H9 (cell line): ENCODE measurements around the gene DEFB132. TPM values are rescaled to one million over a fixed set of nuclear protein-coding genes. Genes with fewer than 3 reads are reported as not detected.
"Not testable (repeated sequence)": the region's sequence is repeated elsewhere in the genome, so short reads cannot be mapped to it uniquely, and the experiment has no call there.

Experiments used
- DNase-seq: peaks from one replicate; pipeline ENCODE4 v3.0.0-alpha.2; 2017
- H2AFZ ChIP-seq: one replicate; pipeline ENCODE4 v1.6.1; 2013; ENCODE audit warnings: mild to moderate bottlenecking, low read length, control low read depth, moderate library complexity
- H2AK5ac ChIP-seq: 2 replicates; pipeline ENCODE4 v1.6.1; 2013; ENCODE audit warnings: low read length, control low read depth, mixed read lengths; ENCODE audit not compliant: insufficient read length
- H2BK120ac ChIP-seq: one replicate; pipeline ENCODE4 v1.6.1; 2013; ENCODE audit warnings: low read depth, mild to moderate bottlenecking, low read length, control low read depth, inconsistent platforms; ENCODE audit not compliant: poor library complexity, severe bottlenecking
- H2BK12ac ChIP-seq: 2 replicates; pipeline ENCODE4 v1.6.1; 2013; ENCODE audit warnings: low read length, control low read depth, mixed read lengths, low read depth; ENCODE audit not compliant: insufficient read length
- H2BK15ac ChIP-seq: 2 replicates; pipeline ENCODE4 v1.6.1; 2013; ENCODE audit warnings: low read depth, low read length, control low read depth
- H2BK20ac ChIP-seq: one replicate; pipeline ENCODE4 v1.6.1; 2013; ENCODE audit warnings: low read depth, mild to moderate bottlenecking, low read length, control low read depth, inconsistent platforms; ENCODE audit not compliant: poor library complexity, severe bottlenecking
- H2BK5ac ChIP-seq: 2 replicates; pipeline ENCODE4 v1.6.1; 2013; ENCODE audit warnings: low read length, control low read depth, mixed read lengths; ENCODE audit not compliant: insufficient read length
- H3K14ac ChIP-seq: 2 replicates; pipeline ENCODE4 v1.6.1; 2013; ENCODE audit warnings: low read length, control low read depth; ENCODE audit not compliant: insufficient read depth
- H3K18ac ChIP-seq: 2 replicates; pipeline ENCODE4 v1.6.1; 2013; ENCODE audit warnings: low read depth, mild to moderate bottlenecking, mixed read lengths, low read length, control low read depth; ENCODE audit not compliant: insufficient read length
- H3K23ac ChIP-seq: 2 replicates; pipeline ENCODE4 v1.6.1; 2013; ENCODE audit warnings: low read length, control low read depth, mixed read lengths, low read depth; ENCODE audit not compliant: insufficient read length
- H3K23me2 ChIP-seq: 2 replicates; pipeline ENCODE4 v1.6.1; 2013; ENCODE audit warnings: low read depth, mild to moderate bottlenecking, mixed read lengths, low read length, control low read depth; ENCODE audit not compliant: insufficient read length, poor library complexity, severe bottlenecking
- H3K27ac ChIP-seq: 2 replicates; pipeline ENCODE4 v1.5.1; 2013; ENCODE audit warnings: low read length, control low read depth, mixed read lengths, low read depth; ENCODE audit not compliant: insufficient read length
- H3K27me3 ChIP-seq: 2 replicates; pipeline ENCODE4 v1.6.1; 2013; ENCODE audit warnings: low read length, control low read depth, inconsistent platforms; ENCODE audit not compliant: insufficient read depth
- H3K4ac ChIP-seq: 2 replicates; pipeline ENCODE4 v1.6.1; 2013; ENCODE audit warnings: low read depth, mild to moderate bottlenecking, control low read depth, inconsistent platforms, low read length, moderate library complexity
- H3K4me1 ChIP-seq: 2 replicates; pipeline ENCODE4 v1.6.1; 2013; ENCODE audit warnings: low read length, control low read depth, inconsistent platforms; ENCODE audit not compliant: insufficient read depth
- H3K4me2 ChIP-seq: 2 replicates; pipeline ENCODE4 v1.6.1; 2013; ENCODE audit warnings: low read length, control low read depth, mixed read lengths; ENCODE audit not compliant: insufficient read length, insufficient read depth
- H3K56ac ChIP-seq: 2 replicates; pipeline ENCODE4 v1.6.1; 2013; ENCODE audit warnings: low read depth, mild to moderate bottlenecking, mixed read lengths, low read length, control low read depth; ENCODE audit not compliant: insufficient read length
- H3K79me1 ChIP-seq: 2 replicates; pipeline ENCODE4 v1.6.1; 2013; ENCODE audit warnings: low read depth, mild to moderate bottlenecking, moderate library complexity, low read length, control low read depth, inconsistent platforms; ENCODE audit not compliant: insufficient read depth, poor library complexity, severe bottlenecking
- H3K79me2 ChIP-seq: 2 replicates; pipeline ENCODE4 v1.6.1; 2013; ENCODE audit warnings: low read length, control low read depth, inconsistent platforms; ENCODE audit not compliant: insufficient read depth
- H3K9ac ChIP-seq: 2 replicates; pipeline ENCODE4 v1.6.1; 2013; ENCODE audit warnings: low read length, control low read depth, mixed read lengths; ENCODE audit not compliant: insufficient read length; ENCODE audit errors: extremely low read depth
- H3K9me3 ChIP-seq: one replicate; pipeline ENCODE4 v1.6.1; 2013; ENCODE audit warnings: low read depth, low read length, inconsistent platforms; ENCODE audit not compliant: control insufficient read depth
- H3T11ph ChIP-seq: one replicate; pipeline ENCODE4 v1.6.1; 2013; ENCODE audit warnings: mild to moderate bottlenecking, low read length, control low read depth, inconsistent platforms
- H4K20me1 ChIP-seq: one replicate; pipeline ENCODE4 v1.6.1; 2013; ENCODE audit not compliant: control insufficient read depth, insufficient read length, insufficient read depth
- H4K5ac ChIP-seq: 2 replicates; pipeline ENCODE4 v1.6.1; 2013; ENCODE audit warnings: low read depth, mild to moderate bottlenecking, mixed read lengths, low read length, control low read depth; ENCODE audit not compliant: insufficient read length
- H4K8ac ChIP-seq: replicated peaks from 2 replicates; pipeline ENCODE4 v1.6.1; 2013; ENCODE audit warnings: low read length, control low read depth, mixed read lengths, low read depth; ENCODE audit not compliant: insufficient read length
- H4K91ac ChIP-seq: 2 replicates; pipeline ENCODE4 v1.6.1; 2013; ENCODE audit warnings: low read depth, mild to moderate bottlenecking, moderate library complexity, mixed read lengths, low read length, control low read depth; ENCODE audit not compliant: insufficient read length
- H3K27ac Mint-ChIP-seq, 3 experiments: 2 replicates in 2 of 3; 3 replicates in 1 of 3; pipeline ENCODE4 v1.8.0; 2020 to 2021; ENCODE audit warnings: mixed read lengths in 3 of 3, mild to moderate bottlenecking in 1 of 3, moderate library complexity in 1 of 3
- H3K27me3 Mint-ChIP-seq: 2 replicates; pipeline ENCODE4 v1.8.0; 2021; ENCODE audit warnings: low read depth, mild to moderate bottlenecking, moderate library complexity, mixed read lengths
- H3K36me3 Mint-ChIP-seq, 3 experiments: 2 replicates in 2 of 3; 3 replicates in 1 of 3; pipeline ENCODE4 v1.8.0; 2020 to 2021; ENCODE audit warnings: low read depth in 3 of 3, mixed read lengths in 3 of 3; ENCODE audit not compliant: insufficient read depth in 1 of 3
- H3K4me1 Mint-ChIP-seq, 2 experiments: 2 replicates each; pipeline ENCODE4 v1.8.0; 2020; ENCODE audit warnings: mixed read lengths in 2 of 2
- H3K4me3 Mint-ChIP-seq, 2 experiments: 2 replicates in 1 of 2; 3 replicates in 1 of 2; pipeline ENCODE4 v1.8.0; 2020 to 2021; ENCODE audit warnings: mild to moderate bottlenecking in 2 of 2, mixed read lengths in 2 of 2, moderate library complexity in 1 of 2
- H3K9me3 Mint-ChIP-seq, 2 experiments: 2 replicates in 1 of 2; 3 replicates in 1 of 2; pipeline ENCODE4 v1.8.0; 2020; ENCODE audit warnings: mild to moderate bottlenecking in 2 of 2, mixed read lengths in 2 of 2, moderate library complexity in 1 of 2
- WGBS: extraction: QIAGEN DNeasy Blood & Tissue Kit; methylation state at CpG from one replicate; pipeline ENCODE4 v1.1.7; 2013; ENCODE audit warnings: missing lambda C conversion rate, low lambda C conversion rate, mixed read lengths; ENCODE audit not compliant: insufficient read length; ENCODE audit errors: extremely low coverage; 5-methylcytosine and 5-hydroxymethylcytosine counted together
- total RNA-seq: library from RNA; stranded (reverse); gene quantifications from 2 replicates; pipeline ENCODE4 v1.2.1, GENCODE V29; 2021
- TF ChIP-seq, protein P1 (sequence below): fragments of 200-600 bp; sonication (generic); conservative IDR thresholded peaks from 3 replicates; pipeline ENCODE4 v1.8.0; 2021; ENCODE audit warnings: antibody characterized with exemption, mild to moderate bottlenecking

The DEFB132 gene
- total RNA-seq, 1 experiment from 2014 or later: not detected

DNA sequence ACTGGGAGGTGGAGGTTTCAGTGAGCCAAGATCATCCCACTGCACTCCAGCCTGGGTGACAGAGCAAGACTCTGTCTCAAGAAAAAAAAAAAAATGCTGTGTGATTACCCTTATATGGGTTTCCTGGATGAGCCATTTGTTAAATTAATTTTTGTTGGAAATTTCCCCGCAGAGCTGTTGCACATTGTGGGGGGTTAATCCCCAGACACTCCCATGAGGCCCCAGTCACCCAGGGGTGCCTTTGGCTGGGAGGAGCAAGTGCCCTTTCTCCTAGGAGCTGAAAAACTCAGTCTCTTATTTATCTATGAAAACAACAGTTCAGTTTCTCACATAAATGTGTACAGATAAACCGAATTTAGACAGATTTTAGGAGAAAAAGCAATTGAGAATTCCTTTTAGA, 4.7 kb upstream of the DEFB132 start:
- H2AFZ ChIP-seq: no peak overlapping the region
- peaks cover 95% of the 10 kb centered on the region for H3K27me3 Mint-ChIP-seq
- H3K4ac ChIP-seq: no peak overlapping the region
- H3K4me1 ChIP-seq: no peaks in the 10 kb centered on the region
- no peak overlapping the region for H3K18ac ChIP-seq
- H3K9me3 Mint-ChIP-seq: peaks cover 9 to 10% of the 10 kb centered on the region in 2 experiments; a peak in 4 of 5 replicates
- no peak overlapping the region for H4K91ac ChIP-seq
- no peak overlapping the region for H3K27ac ChIP-seq
- H2BK5ac ChIP-seq: no peak overlapping the region
- no peak for DNase-seq
- no peak overlapping the region for H3K23ac ChIP-seq
- H3K27ac Mint-ChIP-seq: no peak overlapping the region
- no peak overlapping the region for H3K9ac ChIP-seq
- no peak overlapping the region for H3K4me3 Mint-ChIP-seq
- H2BK20ac ChIP-seq: no peak overlapping the region
- H4K8ac ChIP-seq: no peak overlapping the region
- no peak overlapping the region for H3K56ac ChIP-seq
- H3K23me2 ChIP-seq: no peaks in the 10 kb centered on the region
- H3K4me1 Mint-ChIP-seq: peaks cover 11 to 12% of the 10 kb centered on the region in 2 experiments
- no peaks in the 10 kb centered on the region for H4K20me1 ChIP-seq
- H2BK120ac ChIP-seq: no peak overlapping the region
- H3K79me1 ChIP-seq: no peaks in the 10 kb centered on the region
- WGBS: no CpG with 5 or more reads among the region's 2 CpGs
- no peak overlapping the region for H3K14ac ChIP-seq
- H2BK12ac ChIP-seq: no peak overlapping the region
- H2AK5ac ChIP-seq: no peak overlapping the region
- no peak overlapping the region for H3K4me2 ChIP-seq
- TF ChIP-seq, protein P1, sequence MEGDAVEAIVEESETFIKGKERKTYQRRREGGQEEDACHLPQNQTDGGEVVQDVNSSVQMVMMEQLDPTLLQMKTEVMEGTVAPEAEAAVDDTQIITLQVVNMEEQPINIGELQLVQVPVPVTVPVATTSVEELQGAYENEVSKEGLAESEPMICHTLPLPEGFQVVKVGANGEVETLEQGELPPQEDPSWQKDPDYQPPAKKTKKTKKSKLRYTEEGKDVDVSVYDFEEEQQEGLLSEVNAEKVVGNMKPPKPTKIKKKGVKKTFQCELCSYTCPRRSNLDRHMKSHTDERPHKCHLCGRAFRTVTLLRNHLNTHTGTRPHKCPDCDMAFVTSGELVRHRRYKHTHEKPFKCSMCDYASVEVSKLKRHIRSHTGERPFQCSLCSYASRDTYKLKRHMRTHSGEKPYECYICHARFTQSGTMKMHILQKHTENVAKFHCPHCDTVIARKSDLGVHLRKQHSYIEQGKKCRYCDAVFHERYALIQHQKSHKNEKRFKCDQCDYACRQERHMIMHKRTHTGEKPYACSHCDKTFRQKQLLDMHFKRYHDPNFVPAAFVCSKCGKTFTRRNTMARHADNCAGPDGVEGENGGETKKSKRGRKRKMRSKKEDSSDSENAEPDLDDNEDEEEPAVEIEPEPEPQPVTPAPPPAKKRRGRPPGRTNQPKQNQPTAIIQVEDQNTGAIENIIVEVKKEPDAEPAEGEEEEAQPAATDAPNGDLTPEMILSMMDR: no peak
- peaks cover 4% of the 10 kb centered on the region for H3K9me3 ChIP-seq
- no peak overlapping the region for H3T11ph ChIP-seq
- H3K27me3 ChIP-seq: peaks cover 47% of the 10 kb centered on the region
- H2BK15ac ChIP-seq: no peak overlapping the region
- no peak overlapping the region for H4K5ac ChIP-seq
- H3K79me2 ChIP-seq: no peaks in the 10 kb centered on the region
- no peaks in the 10 kb centered on the region; a peak in 1 of 7 replicates for H3K36me3 Mint-ChIP-seq

DNA sequence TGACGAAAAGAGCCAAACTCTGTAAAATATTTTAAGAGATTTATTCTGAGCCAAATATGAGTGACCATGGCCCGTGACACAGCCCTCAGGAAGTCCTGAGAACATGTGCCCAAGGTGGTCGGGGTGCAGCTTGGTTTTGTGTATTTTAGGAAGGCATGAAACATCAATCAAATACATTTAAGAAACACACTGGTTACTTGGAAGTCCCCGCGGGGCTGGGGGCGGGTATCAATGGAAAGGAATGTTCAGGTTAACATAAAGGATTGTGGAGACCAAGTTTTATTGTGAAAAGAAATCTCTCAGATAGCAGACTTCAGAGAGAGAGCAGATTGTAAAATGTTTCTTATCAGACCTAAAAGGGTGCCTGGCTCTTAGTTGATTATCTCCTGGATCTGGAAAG, 4.1 kb upstream of the DEFB132 start:
- not testable (repeated sequence) for H3K4me1 ChIP-seq, H3K23ac ChIP-seq, H2BK20ac ChIP-seq, H2AFZ ChIP-seq, H3K9me3 ChIP-seq, H2AK5ac ChIP-seq, DNase-seq, H3K18ac ChIP-seq, H2BK12ac ChIP-seq, H4K91ac ChIP-seq, H3K27ac Mint-ChIP-seq, H3K4me2 ChIP-seq, H4K20me1 ChIP-seq, H2BK5ac ChIP-seq, H2BK120ac ChIP-seq, H3K79me2 ChIP-seq, H4K5ac ChIP-seq, H3K79me1 ChIP-seq, H3K9ac ChIP-seq, H3K27ac ChIP-seq, H3K9me3 Mint-ChIP-seq, H3T11ph ChIP-seq, H3K4ac ChIP-seq, H3K23me2 ChIP-seq, H4K8ac ChIP-seq, H3K14ac ChIP-seq, H3K56ac ChIP-seq, H2BK15ac ChIP-seq, H3K4me3 Mint-ChIP-seq, H3K36me3 Mint-ChIP-seq
- H3K27me3 ChIP-seq: peaks cover 52% of the 10 kb centered on the region
- H3K27me3 Mint-ChIP-seq: peaks cover 96% of the 10 kb centered on the region
- peaks cover 11 to 14% of the 10 kb centered on the region in 2 experiments for H3K4me1 Mint-ChIP-seq
- WGBS: no CpG with 5 or more reads among the region's 6 CpGs
